ENCODE results near the gene CCSER1.
"Not testable (repeated sequence)": the region's sequence is repeated elsewhere in the genome, so short reads cannot be mapped to it uniquely, and the experiment has no call there.

Gene CCSER1

DNA sequence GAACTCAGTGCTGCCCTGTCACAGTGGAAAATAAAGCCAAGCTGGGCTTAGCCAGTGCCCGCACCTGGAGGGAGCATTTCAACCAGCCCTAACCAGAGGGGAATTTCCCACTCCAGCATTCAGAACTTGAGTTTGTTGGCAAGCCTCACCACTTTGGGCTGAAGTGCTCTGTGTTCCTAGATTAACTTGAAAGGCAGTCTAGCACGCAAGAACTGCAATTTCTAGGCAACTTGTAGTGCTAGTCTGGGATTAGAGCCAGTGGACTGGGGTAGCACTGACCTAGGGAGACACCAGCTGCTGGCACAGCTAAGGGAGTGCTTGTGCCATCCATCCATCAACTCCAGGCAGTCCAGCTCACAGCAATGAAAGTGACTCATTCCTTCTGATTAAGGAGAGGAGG, 1115.9 kb downstream of the CCSER1 start:
- no peak for DNase-seq
- H3K4me3 ChIP-seq (ENCODE audit: insufficient read depth, low read depth, low read length, poor library complexity, severe bottlenecking) = no peak overlapping the region
- no peak overlapping the region for H3K27ac ChIP-seq (ENCODE audit: insufficient read depth, low read length, poor library complexity, severe bottlenecking)
- H3K27me3 ChIP-seq (replicated peaks; ENCODE audit: control insufficient read depth, insufficient read depth, low read length, poor library complexity, severe bottlenecking) = no peaks in the 10 kb centered on the region
- H3K9me3 ChIP-seq (ENCODE audit: control insufficient read depth, low read length) = no peaks in the 10 kb centered on the region
- H3K36me3 ChIP-seq (ENCODE audit: control insufficient read depth, insufficient read depth, low read length) = no peaks in the 10 kb centered on the region
- no peaks in the 10 kb centered on the region for H3K4me1 ChIP-seq (ENCODE audit: control insufficient read depth, insufficient read depth, low read length, poor library complexity, severe bottlenecking)

DNA sequence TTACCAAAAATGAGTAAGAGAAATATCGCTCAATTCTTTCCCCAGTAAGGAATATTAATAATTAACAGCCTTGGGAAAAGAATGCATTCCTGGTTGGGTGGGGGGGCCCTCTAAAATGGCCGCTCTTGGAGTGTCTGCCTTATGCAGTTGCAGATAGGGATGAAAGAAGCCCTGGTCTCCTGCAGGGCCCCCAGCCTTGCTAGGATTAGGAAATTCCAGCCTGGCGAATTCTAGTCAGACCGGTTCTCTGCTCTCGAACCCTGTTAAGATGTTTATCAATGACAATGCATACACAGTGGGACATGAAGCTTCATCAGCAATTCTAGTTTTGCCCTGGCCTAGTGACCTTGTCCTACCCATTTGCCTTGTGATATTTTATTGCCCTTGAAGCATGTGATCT, 1128.8 kb downstream of the CCSER1 start:
- no peaks in the 10 kb centered on the region for H3K4me1 ChIP-seq (ENCODE audit: control insufficient read depth, insufficient read depth, low read length, poor library complexity, severe bottlenecking)
- no peak overlapping the region for H3K4me3 ChIP-seq (ENCODE audit: insufficient read depth, low read depth, low read length, poor library complexity, severe bottlenecking)
- H3K36me3 ChIP-seq (ENCODE audit: control insufficient read depth, insufficient read depth, low read length) = no peaks in the 10 kb centered on the region

DNA sequence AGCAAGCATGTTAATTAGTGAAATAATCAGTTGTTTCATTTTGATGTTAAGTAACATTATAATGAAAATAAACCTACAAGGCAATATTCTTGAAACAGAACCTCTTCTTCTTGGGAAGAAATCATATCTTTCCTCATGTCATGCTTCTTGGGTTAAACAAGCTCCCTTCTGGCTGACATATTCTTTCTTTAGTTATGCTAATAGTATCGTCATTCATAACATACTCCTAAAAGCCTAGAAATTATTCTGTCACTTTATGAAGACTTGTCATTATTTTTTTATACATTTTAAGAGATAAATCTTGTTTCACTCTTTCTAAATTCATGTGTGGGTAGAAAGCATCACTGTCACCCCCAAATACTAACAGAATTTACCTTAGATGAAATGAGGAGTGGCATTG, 1129.6 kb downstream of the CCSER1 start:
- no peak for DNase-seq
- no peak overlapping the region for H3K4me3 ChIP-seq (ENCODE audit: insufficient read depth, low read depth, low read length, poor library complexity, severe bottlenecking)
- no peak overlapping the region for H3K27ac ChIP-seq (ENCODE audit: insufficient read depth, low read length, poor library complexity, severe bottlenecking)
- no peaks in the 10 kb centered on the region for H3K4me1 ChIP-seq (ENCODE audit: control insufficient read depth, insufficient read depth, low read length, poor library complexity, severe bottlenecking)
- H3K9me3 ChIP-seq (ENCODE audit: control insufficient read depth, low read length) = no peaks in the 10 kb centered on the region
- H3K36me3 ChIP-seq (ENCODE audit: control insufficient read depth, insufficient read depth, low read length) = no peaks in the 10 kb centered on the region
- no peaks in the 10 kb centered on the region for H3K27me3 ChIP-seq (replicated peaks; ENCODE audit: control insufficient read depth, insufficient read depth, low read length, poor library complexity, severe bottlenecking)

More for the DNA sequence above, 1128.8 kb downstream of the CCSER1 start:
- Histone ChIP-seq H3K9me3 (ENCODE audit: control insufficient read depth, low read length) (no peaks in the 10 kb centered on the region), H3K27ac (ENCODE audit: insufficient read depth, low read length, poor library complexity, severe bottlenecking) (no peak overlapping the region), H3K27me3 (replicated peaks; ENCODE audit: control insufficient read depth, insufficient read depth, low read length, poor library complexity, severe bottlenecking) (no peaks in the 10 kb centered on the region)
- DNase-seq = no peak

DNA sequence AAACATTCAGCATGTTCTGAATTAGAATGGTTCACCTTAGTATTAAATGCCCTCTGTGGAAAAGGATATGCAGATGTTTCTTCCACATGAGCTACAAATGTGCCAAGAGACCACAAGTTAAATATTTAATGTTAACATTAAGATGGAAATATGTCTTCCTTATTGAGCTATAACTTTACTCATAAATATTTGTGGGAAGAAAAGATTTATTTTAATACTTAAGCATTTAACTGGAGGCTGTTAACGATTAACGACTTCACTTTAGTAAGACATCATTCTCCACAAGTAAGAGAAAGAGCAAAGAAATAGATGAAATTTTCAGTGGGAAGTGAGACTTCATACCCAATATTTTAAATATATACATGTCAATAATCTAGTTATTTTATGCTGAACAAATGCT, 1130.5 kb downstream of the CCSER1 start:
- H3K4me1 ChIP-seq (ENCODE audit: control insufficient read depth, insufficient read depth, low read length, poor library complexity, severe bottlenecking) = no peaks in the 10 kb centered on the region
- no peak overlapping the region for H3K27ac ChIP-seq (ENCODE audit: insufficient read depth, low read length, poor library complexity, severe bottlenecking)
- H3K36me3 ChIP-seq (ENCODE audit: control insufficient read depth, insufficient read depth, low read length) = no peaks in the 10 kb centered on the region
- no peak for DNase-seq
- no peaks in the 10 kb centered on the region for H3K9me3 ChIP-seq (ENCODE audit: control insufficient read depth, low read length)
- no peaks in the 10 kb centered on the region for H3K27me3 ChIP-seq (replicated peaks; ENCODE audit: control insufficient read depth, insufficient read depth, low read length, poor library complexity, severe bottlenecking)
- H3K4me3 ChIP-seq (ENCODE audit: insufficient read depth, low read depth, low read length, poor library complexity, severe bottlenecking) = no peak overlapping the region

DNA sequence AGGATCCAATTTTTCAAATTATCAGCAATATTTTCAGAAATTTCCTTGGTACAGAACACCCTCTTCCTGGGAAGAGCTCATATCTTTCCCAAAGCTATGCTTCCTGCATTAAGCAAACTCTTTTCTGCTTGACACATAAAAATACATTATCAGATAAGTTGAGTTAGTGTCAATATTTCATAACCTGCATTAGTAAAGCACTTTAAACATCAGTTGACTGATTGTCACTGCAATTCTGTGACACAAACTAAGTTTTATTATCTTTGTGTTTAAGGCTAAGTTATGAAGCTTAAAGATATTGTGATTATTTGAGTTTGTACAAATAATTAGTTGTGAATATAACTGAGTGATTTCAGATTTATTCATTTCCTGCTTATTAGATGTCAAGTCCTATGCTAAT, 1131.1 kb downstream of the CCSER1 start:
- Histone ChIP-seq H3K9me3 (ENCODE audit: control insufficient read depth, low read length) (no peaks in the 10 kb centered on the region), H3K4me1 (ENCODE audit: control insufficient read depth, insufficient read depth, low read length, poor library complexity, severe bottlenecking) (no peaks in the 10 kb centered on the region), H3K4me3 (ENCODE audit: insufficient read depth, low read depth, low read length, poor library complexity, severe bottlenecking) (no peak overlapping the region), H3K27ac (ENCODE audit: insufficient read depth, low read length, poor library complexity, severe bottlenecking) (no peak overlapping the region), H3K36me3 (ENCODE audit: control insufficient read depth, insufficient read depth, low read length) (no peaks in the 10 kb centered on the region), H3K27me3 (replicated peaks; ENCODE audit: control insufficient read depth, insufficient read depth, low read length, poor library complexity, severe bottlenecking) (no peaks in the 10 kb centered on the region)
- DNase-seq = no peak

DNA sequence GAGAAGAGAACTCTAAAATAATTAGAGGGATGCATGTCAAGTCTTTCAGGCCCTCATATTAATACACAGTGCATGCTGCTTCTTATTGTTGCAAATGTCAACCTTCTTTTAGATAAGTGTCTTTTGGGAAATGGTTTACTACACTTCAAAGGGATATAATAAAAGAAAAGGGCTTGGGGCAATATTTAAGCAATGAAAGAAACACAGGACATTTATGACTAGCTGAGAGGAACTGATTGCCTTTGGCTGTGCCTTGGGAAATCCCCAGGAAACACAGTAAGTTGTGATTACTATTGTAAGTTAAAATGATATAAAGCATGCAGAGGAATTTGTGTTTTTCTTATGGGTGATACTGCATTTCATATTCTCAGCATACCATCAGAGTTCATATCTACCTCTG, 1140.3 kb downstream of the CCSER1 start:
- Histone ChIP-seq H3K4me3 (ENCODE audit: insufficient read depth, low read depth, low read length, poor library complexity, severe bottlenecking) (no peak overlapping the region), H3K4me1 (ENCODE audit: control insufficient read depth, insufficient read depth, low read length, poor library complexity, severe bottlenecking) (no peaks in the 10 kb centered on the region), H3K36me3 (ENCODE audit: control insufficient read depth, insufficient read depth, low read length) (no peaks in the 10 kb centered on the region), H3K9me3 (ENCODE audit: control insufficient read depth, low read length) (no peaks in the 10 kb centered on the region), H3K27me3 (replicated peaks; ENCODE audit: control insufficient read depth, insufficient read depth, low read length, poor library complexity, severe bottlenecking) (no peaks in the 10 kb centered on the region), H3K27ac (ENCODE audit: insufficient read depth, low read length, poor library complexity, severe bottlenecking) (no peak overlapping the region)
- DNase-seq = no peak

DNA sequence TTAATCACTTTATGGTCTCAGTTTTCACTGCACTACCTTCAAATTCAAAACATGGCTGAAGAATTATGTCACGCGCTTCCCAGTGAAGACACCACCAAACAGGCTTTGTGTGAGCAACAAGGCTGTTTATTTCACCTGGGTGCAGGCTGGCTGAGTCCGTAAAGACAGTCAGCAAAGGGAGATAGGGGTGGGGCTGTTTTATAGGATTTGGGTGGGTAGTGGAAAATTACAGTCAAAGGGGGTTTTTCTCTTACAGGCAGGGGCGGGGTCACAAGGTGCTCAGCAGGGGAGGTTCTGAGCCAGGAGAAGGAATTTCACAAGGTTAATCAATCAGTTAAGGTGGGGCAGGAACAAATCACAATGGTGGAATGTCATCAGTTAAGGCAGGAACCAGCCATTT, 1141.3 kb downstream of the CCSER1 start:
- H3K9me3 ChIP-seq (ENCODE audit: control insufficient read depth, low read length); DNase-seq; H3K4me3 ChIP-seq (ENCODE audit: insufficient read depth, low read depth, low read length, poor library complexity, severe bottlenecking); H3K27me3 ChIP-seq (replicated peaks; ENCODE audit: control insufficient read depth, insufficient read depth, low read length, poor library complexity, severe bottlenecking); H3K27ac ChIP-seq (ENCODE audit: insufficient read depth, low read length, poor library complexity, severe bottlenecking); H3K4me1 ChIP-seq (ENCODE audit: control insufficient read depth, insufficient read depth, low read length, poor library complexity, severe bottlenecking); H3K36me3 ChIP-seq (ENCODE audit: control insufficient read depth, insufficient read depth, low read length): not testable (repeated sequence)

DNA sequence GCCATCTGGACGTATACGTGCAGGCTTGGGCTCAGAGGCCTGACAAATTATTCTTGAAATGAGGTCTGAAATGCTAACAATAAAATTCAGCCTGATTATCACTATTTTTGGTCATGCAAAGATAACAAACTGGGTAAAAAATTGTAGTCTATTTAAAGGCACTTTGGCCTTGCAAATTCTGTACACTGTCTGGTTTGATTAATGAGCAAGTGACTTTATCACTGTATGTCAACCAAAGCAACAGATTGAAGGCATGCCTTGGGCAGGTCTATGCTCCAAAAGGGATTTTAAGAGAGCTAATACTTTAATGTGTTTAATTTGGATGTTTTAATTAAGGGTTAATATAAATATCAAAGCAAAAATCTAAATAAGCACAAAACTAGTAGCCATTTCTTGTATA, 1141.7 kb downstream of the CCSER1 start:
- Histone ChIP-seq H3K4me3 (ENCODE audit: insufficient read depth, low read depth, low read length, poor library complexity, severe bottlenecking) (no peak overlapping the region), H3K36me3 (ENCODE audit: control insufficient read depth, insufficient read depth, low read length) (no peaks in the 10 kb centered on the region), H3K9me3 (ENCODE audit: control insufficient read depth, low read length) (no peaks in the 10 kb centered on the region), H3K27ac (ENCODE audit: insufficient read depth, low read length, poor library complexity, severe bottlenecking) (no peak overlapping the region), H3K27me3 (replicated peaks; ENCODE audit: control insufficient read depth, insufficient read depth, low read length, poor library complexity, severe bottlenecking) (no peaks in the 10 kb centered on the region), H3K4me1 (ENCODE audit: control insufficient read depth, insufficient read depth, low read length, poor library complexity, severe bottlenecking) (no peaks in the 10 kb centered on the region)
- DNase-seq = no peak

DNA sequence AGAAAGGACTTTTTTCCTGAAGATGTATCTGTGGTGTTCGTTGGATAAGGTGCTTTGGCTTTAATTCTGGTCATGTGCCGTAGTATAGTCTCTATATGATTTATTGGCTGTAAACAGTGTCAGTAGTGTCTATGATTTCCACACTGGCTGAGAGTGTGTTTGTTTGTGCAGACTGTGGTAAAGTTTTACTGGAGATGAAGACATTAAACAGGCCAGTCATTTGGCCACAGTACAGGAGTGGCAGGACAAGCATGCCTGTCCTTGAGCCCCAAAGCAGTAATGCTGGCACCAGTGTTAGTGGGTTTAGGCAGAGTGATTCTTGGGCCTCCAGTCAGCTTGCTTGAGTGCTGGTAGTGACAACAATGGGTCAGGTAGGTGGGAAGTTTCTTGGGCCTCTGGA, 1152.7 kb downstream of the CCSER1 start:
- Histone ChIP-seq H3K27me3 (replicated peaks; ENCODE audit: control insufficient read depth, insufficient read depth, low read length, poor library complexity, severe bottlenecking) (no peaks in the 10 kb centered on the region), H3K9me3 (ENCODE audit: control insufficient read depth, low read length) (no peaks in the 10 kb centered on the region), H3K27ac (ENCODE audit: insufficient read depth, low read length, poor library complexity, severe bottlenecking) (no peak overlapping the region), H3K4me3 (ENCODE audit: insufficient read depth, low read depth, low read length, poor library complexity, severe bottlenecking) (no peak overlapping the region), H3K36me3 (ENCODE audit: control insufficient read depth, insufficient read depth, low read length) (no peaks in the 10 kb centered on the region), H3K4me1 (ENCODE audit: control insufficient read depth, insufficient read depth, low read length, poor library complexity, severe bottlenecking) (no peaks in the 10 kb centered on the region)
- no peak for DNase-seq

DNA sequence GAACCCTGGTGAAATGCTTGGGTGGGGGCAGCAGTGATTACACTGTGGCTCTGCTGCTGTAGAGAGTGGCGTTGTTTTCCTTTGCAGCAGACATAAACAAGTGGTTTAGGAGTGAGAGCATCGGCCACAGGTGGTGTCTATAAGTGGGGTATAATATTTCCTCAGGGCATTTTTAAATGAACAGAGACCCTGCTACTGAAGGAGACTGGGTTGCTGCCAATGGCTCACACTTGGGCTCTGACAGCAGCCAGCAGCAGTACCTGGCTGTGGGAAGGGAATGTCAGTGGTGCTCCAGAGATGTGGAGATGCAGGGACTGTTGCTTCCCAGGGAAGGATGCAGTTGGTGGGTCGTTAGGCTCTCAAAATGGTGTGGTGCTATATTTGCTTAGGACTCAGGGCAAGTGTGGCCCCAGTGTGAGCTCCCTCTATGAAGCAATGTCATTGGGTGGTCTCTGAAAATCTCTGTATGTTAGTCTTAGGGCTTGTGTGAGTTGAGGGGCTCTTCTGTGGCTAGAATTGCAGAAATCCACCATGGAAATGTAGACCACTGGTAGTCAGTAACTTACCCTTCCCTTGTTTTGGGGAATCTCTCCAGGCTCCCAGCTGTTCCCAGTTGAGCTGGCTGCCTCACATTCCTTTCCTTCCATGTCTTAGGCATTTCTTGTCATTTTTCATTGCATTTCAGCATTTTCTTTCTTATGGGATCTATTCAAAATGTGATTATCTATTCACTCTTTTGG, 1153.5 kb downstream of the CCSER1 start:
- no peaks in the 10 kb centered on the region for H3K4me1 ChIP-seq (ENCODE audit: control insufficient read depth, insufficient read depth, low read length, poor library complexity, severe bottlenecking)

More for the DNA sequence above, 1153.5 kb downstream of the CCSER1 start:
- Histone ChIP-seq H3K9me3 (ENCODE audit: control insufficient read depth, low read length) (no peaks in the 10 kb centered on the region), H3K27me3 (replicated peaks; ENCODE audit: control insufficient read depth, insufficient read depth, low read length, poor library complexity, severe bottlenecking) (no peaks in the 10 kb centered on the region), H3K4me3 (ENCODE audit: insufficient read depth, low read depth, low read length, poor library complexity, severe bottlenecking) (no peak overlapping the region), H3K27ac (ENCODE audit: insufficient read depth, low read length, poor library complexity, severe bottlenecking) (no peak overlapping the region), H3K36me3 (ENCODE audit: control insufficient read depth, insufficient read depth, low read length) (no peaks in the 10 kb centered on the region)
- no peak for DNase-seq

Measured in effector memory CD4-positive, alpha-beta T cell (primary cell).